Esophagus muscularis mucosa (tissue), 4 donors: ENCODE results near the gene SNX20.

Source experiments
- CTCF ChIP-seq, 3 experiments: fragments of 200-600 bp in 2 of 3; fragments of 450-650 bp in 1 of 3; sonication (generic) in 2 of 3; IDR thresholded peaks; one replicate each; pipeline ENCODE4 v1.5.1; 2017 to 2019; ENCODE audit warnings: antibody characterized with exemption in 3 of 3, mild to moderate bottlenecking in 2 of 3, moderate library complexity in 1 of 3
- EP300 ChIP-seq: sonication (generic); formaldehyde crosslinking; IDR thresholded peaks from one replicate; pipeline ENCODE4 v1.6.1; 2017; ENCODE audit warnings: antibody characterized with exemption
- POLR2A ChIP-seq: fragments of 450-650 bp; IDR thresholded peaks from one replicate; pipeline ENCODE4 v1.6.1; 2017; ENCODE audit warnings: antibody characterized with exemption, moderate library complexity, mild to moderate bottlenecking, low read depth
- POLR2AphosphoS5 ChIP-seq, 2 donors: sonication (generic); formaldehyde crosslinking; IDR thresholded peaks; one replicate each; pipeline ENCODE4 v1.6.1; 2017; ENCODE audit warnings: antibody characterized with exemption in 2 of 2

DNA sequence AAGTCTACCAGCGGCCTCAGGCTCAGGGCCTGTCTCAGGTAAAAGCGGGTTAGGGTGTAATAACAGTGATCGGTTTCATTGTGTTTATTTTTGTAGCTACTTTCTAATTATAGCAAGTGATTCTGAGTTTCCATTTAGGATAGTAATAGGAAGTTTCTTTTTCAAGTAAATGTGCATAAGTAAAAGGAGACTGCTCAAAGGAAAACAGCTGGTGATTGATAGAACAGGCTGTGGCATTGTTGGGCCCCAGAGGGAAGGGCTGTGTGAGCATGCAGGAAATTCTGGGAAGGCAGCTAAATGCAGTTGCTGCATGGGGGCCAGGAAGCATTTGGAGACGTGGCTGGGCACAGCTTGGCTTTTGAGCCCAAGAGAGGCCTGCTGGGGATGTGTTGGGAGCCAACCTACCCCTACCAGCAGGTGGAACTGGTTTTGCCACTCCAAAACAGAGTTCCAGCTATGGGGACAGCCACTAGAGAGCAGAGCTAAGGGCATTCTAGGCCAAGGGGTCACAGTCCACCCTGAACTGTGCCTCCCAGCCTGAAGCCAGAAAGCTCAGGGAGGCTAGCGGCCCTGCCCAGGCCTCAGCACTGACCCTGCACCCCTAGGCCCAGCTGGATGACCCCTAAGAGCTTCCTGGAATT lies 12.6 kb downstream of the SNX20 start:
- TF ChIP-seq CTCF (IDR thresholded peaks at IDR 0.05) (no peak), POLR2A (no peak), EP300 (no peak), POLR2AphosphoS5 (IDR thresholded peaks at IDR 0.05) (no peak)
